CD4-positive, alpha-beta T cell treated with Interleukin-6 for 4 hours (primary cell): ENCODE data around the gene HERC3.

Experiments used
- DNase-seq: peaks from one replicate; pipeline ENCODE4 v3.0.0-alpha.2; 2020; ENCODE audit warnings: mixed read lengths

The HERC3 gene

GRCh38 chr4:88591787-88592599 is at the start of gene HERC3:
TSS of gene HERC3 (plus strand) at chr4:88592480. CDS start at chr4:88605824, 13,344 bp downstream.
- DNase-seq, result peak; percentile 91

GRCh38 chr4:88549815-88550214 is 42.5 kb upstream of the HERC3 start:
- DNase-seq, result no peak

DNA sequence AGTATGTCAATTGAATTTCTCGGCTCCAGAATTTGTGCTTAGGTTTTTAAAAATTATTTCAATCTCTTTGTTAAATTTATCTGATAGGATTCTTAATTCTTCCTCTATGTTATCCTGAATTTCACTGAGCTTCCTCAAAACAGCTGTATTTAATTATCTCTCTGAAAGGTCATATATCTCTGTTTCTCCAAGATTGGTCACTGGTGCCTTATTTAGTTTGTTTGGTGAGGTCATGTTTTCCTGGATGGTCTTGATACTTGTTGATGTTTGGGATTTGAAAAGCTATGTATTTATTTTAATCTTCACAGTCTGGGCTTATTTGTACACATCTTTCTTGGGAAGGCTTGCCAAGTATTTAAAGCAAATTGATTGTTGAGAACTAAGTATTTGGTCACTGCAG is 24.7 kb upstream of the HERC3 start:
- no peak for DNase-seq

- DNase-seq, result no peak
Measured at GRCh38 chr4:88570001-88570400, 22.3 kb upstream of the HERC3 start.

DNA sequence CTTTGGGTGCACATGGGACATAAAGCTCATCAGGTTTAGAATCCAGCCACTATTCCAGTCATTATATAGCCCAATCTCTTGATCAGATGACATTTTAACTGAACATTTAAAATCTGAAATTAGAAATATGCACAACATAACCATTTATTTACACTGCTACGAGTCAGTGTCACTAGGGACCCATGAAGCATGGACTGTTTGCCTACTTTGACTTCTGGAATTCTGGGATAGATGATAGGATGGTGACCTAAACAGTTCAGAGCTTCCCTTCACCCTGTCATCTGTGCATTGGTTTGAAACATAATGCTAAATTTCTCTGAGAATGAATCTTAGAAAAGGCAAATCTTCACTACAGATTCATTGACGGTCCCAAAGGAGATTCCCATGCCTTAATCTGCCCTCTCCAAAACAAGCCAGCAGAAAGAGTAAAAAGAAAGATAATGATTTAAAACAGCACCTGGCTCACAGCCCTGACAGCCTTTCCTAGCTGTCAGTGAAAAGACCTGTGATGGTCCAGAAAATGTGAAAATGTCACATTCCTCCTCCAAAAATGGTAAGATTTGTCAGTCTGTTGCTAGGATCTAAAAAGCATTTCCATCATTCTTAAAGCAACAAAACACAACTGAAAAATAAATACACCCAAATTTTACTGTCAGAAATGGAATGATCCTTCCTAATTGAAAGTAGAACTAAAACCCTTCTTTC is 18.9 kb upstream of the HERC3 start:
- DNase-seq, result no peak

DNA sequence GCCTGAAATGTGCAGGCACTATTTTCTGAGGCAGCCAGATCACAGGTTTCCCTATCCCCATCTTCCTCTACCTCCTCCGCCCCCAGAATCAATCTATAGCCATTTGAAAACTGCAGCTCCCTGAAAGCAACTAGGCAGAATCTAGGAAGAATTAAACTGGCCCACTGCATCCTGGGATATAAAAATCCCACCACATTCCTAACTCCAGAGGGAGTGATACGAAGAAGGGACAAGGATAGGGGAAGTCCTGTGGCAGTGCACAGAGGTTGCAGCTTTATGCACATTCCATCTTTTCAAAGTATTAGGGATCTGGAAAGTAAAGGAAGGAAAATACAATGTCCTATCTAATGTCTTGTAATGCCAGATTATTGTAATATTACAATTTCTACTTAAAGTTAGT is 18.3 kb upstream of the HERC3 start:
- DNase-seq, result no peak

DNA sequence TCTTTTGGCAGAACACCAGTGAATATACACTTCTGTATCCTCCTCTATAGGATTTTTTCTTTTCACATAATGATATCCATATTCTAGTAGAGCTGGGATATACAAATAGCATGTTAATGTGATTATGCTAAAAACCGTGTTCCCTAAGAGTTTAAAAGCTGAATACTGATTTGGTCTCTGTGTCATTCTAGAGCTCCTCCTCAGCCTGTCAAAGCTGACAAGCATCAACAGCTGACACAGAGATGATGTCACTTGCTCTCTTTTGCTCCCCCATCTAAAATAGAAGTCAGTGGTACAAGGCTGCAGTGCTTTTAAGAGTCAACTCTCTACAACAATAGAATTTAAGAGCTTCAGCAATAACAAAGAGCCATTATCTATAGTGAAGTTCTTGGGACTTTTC is 17.1 kb upstream of the HERC3 start:
- no peak for DNase-seq

DNA sequence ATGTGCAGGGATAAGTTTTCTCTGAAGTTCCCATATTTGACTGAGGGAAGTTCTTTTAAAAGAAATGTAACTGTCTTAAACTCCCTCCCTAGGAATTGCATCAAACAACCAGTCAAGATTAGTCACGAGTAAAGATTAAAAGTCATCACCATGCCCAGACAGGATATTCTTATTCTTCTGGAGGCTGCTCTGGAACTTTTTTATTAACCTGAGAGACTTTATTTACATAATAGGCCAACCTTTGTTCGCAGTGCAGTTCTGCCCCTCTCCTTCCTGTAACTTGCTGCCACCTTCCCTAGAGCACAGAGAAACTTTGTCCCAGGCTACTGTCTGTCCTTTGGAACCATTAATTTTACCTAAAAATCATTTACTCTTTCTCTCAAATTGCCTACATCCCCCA is 9.8 kb upstream of the HERC3 start:
- no peak for DNase-seq

- no peak for DNase-seq
Measured at GRCh38 chr4:88583631-88584470, 8.4 kb upstream of the HERC3 start.

DNA sequence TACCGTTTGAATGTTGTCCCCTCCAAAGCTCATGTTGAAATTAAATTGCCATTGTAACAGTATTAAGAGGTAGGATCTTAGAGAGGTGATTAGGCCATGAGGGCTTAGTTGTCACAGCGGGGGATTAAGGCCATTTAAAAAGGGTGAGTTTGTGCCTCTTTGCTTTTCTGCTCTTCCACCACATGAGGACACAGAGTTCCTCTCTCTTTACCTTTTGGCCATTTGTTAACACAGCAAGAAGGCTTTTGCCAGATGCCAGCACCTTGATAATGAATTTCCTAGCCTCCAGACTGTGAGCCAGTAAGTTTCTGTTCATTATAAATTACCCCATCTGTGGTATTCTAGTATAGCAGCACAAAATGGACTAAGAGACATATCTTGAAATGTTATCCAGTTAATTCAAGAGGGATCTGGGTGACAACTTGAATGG is 7.8 kb upstream of the HERC3 start:
- DNase-seq, result no peak

GRCh38 chr4:88585917-88586316 is 6.4 kb upstream of the HERC3 start:
- DNase-seq, result no peak

DNA sequence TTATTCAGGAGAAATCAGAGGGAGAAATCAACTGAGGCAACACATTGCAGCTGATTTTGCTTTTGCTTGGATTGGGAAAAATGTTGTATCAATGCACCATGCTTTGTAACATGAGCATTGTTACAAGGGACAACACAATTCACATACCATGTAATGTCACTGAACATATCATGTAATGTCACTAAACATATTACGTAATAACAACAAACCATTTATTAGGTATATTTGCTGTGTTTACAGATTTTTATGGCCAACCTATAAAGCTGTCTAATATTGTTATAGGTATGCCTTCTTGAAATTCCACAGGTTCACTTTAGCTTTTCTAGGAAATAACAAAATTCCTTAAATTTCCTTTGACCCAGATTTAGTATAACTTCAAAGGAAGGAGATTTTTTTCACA is 5.0 kb upstream of the HERC3 start:
- DNase-seq, result no peak

DNA sequence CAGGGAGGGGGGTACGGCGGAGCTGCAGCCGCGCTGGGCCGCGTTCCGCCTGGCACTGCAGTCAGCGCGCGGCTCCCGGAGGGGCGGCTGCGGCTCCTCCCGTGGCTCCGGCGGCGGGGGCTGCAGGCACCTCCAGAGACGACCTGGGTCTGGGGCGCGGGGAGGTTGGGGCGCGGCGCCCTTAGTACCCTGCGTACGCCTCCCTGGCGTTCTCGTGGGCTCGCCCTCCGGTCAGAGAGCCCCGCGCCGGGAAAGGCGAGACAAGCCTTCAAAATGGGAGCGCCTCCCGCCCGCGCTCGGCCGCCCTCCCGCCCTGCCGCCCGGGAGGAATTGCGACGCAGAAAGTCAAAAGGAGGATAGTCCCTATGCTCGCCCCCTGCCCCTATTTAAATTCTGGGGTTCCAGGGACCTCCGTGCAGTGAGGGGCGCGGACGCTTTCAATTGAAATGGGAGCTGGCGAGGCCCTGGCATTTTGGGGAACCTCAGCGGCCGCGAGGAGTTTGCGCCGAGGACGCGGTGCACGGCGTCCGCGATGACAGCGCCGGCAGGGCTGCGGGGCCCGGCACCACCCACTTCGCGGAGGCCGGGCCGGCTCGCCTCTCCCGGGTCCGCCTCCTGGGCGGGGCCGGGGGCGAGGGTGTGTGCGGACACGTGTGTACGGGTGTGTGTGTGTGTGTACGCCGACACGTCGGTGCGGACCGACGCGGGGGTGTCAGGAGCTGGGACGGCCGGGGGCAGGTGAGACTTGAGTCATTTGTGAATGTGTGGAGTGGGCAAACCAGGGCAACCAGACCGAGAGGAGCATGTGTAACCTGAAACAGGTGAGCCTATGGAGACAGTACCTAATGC is 544 bp downstream of the HERC3 start:
- peak; percentile 89 for DNase-seq

GRCh38 chr4:88597970-88598660 is 5.8 kb downstream of the HERC3 start:
- no peak for DNase-seq

GRCh38 chr4:88599298-88599697 is 7.0 kb downstream of the HERC3 start:
- no peak for DNase-seq

- DNase-seq, result no peak
Measured at GRCh38 chr4:88599714-88600113, 7.4 kb downstream of the HERC3 start.

- no peak for DNase-seq
Measured at GRCh38 chr4:88600176-88600838, 8.0 kb downstream of the HERC3 start.

DNA sequence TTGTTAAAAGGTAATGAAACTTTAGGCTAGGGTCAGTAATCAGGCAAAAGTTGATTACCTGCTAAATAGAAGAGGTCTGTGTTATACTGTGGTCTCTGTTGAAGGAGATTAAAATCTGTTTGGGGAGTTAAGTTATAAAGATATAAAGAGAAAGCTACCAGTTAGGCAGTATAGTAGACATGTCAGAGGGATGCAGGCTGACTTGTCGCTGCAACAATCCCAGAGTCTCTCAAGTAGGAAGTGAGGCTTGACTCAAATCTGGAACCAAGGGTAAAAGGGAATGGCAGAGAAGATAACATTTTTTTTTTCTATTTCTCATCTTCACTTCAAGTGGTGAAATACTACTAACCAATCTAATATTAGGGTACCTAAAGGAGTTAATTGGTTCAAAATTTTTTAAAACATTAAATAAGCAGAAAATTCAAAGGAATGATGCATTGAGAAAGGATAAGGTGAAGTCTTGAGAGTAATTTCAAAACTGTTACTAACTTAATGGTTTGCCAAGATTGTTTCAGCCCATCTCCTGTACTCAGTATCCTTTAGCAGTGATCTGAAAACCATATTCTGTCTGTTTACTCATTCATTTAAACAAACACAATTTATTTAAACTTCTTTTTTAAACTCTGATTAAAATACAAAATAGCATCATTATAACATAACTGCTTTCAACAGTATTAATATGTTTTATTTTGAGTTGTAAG is 12.8 kb downstream of the HERC3 start:
- no peak for DNase-seq

GRCh38 chr4:88605736-88606135 is 13.5 kb downstream of the HERC3 start:
- DNase-seq, result peak; percentile 35

DNA sequence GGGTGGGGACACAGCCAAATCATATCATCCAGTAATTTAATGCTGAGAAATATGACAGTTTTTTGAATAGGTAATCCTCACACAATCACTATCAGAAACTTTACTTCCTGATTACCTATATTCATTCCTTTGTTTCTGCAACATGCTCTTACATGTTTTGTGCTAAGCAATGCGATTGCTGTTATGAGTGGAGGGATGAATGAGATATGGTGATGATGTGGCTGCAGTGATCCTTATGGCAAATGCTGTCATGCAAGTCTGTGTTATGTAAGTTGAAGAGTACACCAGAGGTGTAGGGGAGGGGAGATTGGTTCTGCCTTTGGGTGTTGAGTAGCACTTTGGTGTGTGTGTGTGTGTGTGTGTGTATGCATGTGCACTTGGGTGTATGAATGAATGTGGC is 14.6 kb downstream of the HERC3 start:
- DNase-seq, result no peak

- no peak for DNase-seq
Measured at GRCh38 chr4:88609387-88609786, 17.1 kb downstream of the HERC3 start.
